ENCODE measurements around the gene HECTD4. TPM values are rescaled to one million over a fixed set of nuclear protein-coding genes. Genes with fewer than 3 reads are reported as not detected.

Gene HECTD4
- total and polyA plus RNA-seq, 2 of the 4 experiments (the other 2 are of a cell fraction): 12.9 to 13.0 TPM

GRCh38 chr12:112161711-112162110, 220.5 kb downstream of the HECTD4 start:
- no peak overlapping the region for H3K4me3 ChIP-seq (ENCODE audit: insufficient read depth, low read depth, low read length)
- no peak overlapping the region for H3K56ac ChIP-seq (ENCODE audit: extremely low read depth, insufficient read depth, low read length)
- H3K4me2 ChIP-seq (ENCODE audit: low read depth, low read length): no peak overlapping the region
- H4K5ac ChIP-seq (ENCODE audit: low read depth, low read length): no peak overlapping the region
- no peaks in the 10 kb centered on the region for H3K27me3 ChIP-seq (ENCODE audit: control insufficient read depth, insufficient read depth, low read length)
- no peak overlapping the region for H3K14ac ChIP-seq (replicated peaks; ENCODE audit: low read depth, low read length)
- H2AK9ac ChIP-seq (replicated peaks; ENCODE audit: low read depth, low read length, poor library complexity): no peak overlapping the region
- no peak overlapping the region for H2BK20ac ChIP-seq (ENCODE audit: low read depth, low read length)
- H3K4me1 ChIP-seq (ENCODE audit: control insufficient read depth, insufficient read depth, low read length): no peaks in the 10 kb centered on the region
- ATAC-seq (ENCODE audit: low read depth) (no peak; the same call in 1 of the 2 replicates), DNase-seq (no peak)
- H3K79me1 ChIP-seq (ENCODE audit: low read depth in 1 of 2, low read length in 2 of 2): no peaks in the 10 kb centered on the region; a peak in 2 of 4 replicates
- no peak overlapping the region for H3K27ac ChIP-seq (ENCODE audit: insufficient read depth, low read length)
- H3K9ac ChIP-seq (ENCODE audit: low read depth, low read length): no peak overlapping the region
- H3K23ac ChIP-seq (ENCODE audit: low read depth, low read length): no peak overlapping the region
- POLR2A ChIA-PET (ENCODE audit: unreplicated experiment): no interaction called here
- peaks cover 49% of the 10 kb centered on the region for H3K36me3 ChIP-seq (ENCODE audit: control insufficient read depth, insufficient read depth, low read length)
- H3K9me1 ChIP-seq (ENCODE audit: insufficient read depth, low read length): no peaks in the 10 kb centered on the region
- H2BK15ac ChIP-seq (ENCODE audit: low read depth, low read length): no peak overlapping the region
- H3K4ac ChIP-seq (ENCODE audit: low read depth, low read length): no peak overlapping the region
- intact Hi-C loops (cut with micrococcal nuclease) (no loop called here), dilution Hi-C loops (cut with HindIII; ENCODE audit: low sequenced_read_pairs, unreplicated experiment) (no loop called here), in situ Hi-C loops (cut with MboI; ENCODE audit: low sequenced_read_pairs) (no loop called here)
- BruUV-seq (replicated peaks): no TSS peak
- H4K8ac ChIP-seq (ENCODE audit: low read depth in 2 of 2, low read length in 2 of 2): no peak overlapping the region
- H2BK5ac ChIP-seq (ENCODE audit: low read depth, low read length, poor library complexity, severe bottlenecking): no peak overlapping the region
- no peaks in the 10 kb centered on the region for H4K20me1 ChIP-seq (ENCODE audit: insufficient read depth, low read length)
- H3K9me3 ChIP-seq (ENCODE audit: control insufficient read depth, insufficient read depth, low read length): peaks cover 6% of the 10 kb centered on the region
- TF ChIP-seq MAFK (IDR thresholded peaks at IDR 0.05; ENCODE audit: low read depth, low read length) (no peak), MAZ (IDR thresholded peaks at IDR 0.05; ENCODE audit: borderline replicate concordance, low read depth, low read length) (no peak), NFE2L2 (IDR thresholded peaks at IDR 0.05; ENCODE audit: low read depth, low read length) (no peak), RAD21 (IDR thresholded peaks at IDR 0.05; ENCODE audit: low read length) (no peak), RFX5 (IDR thresholded peaks at IDR 0.05; ENCODE audit: low read depth, low read length) (no peak), MXI1 (IDR thresholded peaks at IDR 0.05; ENCODE audit: borderline replicate concordance, low read depth, low read length) (no peak), SMC3 (IDR thresholded peaks at IDR 0.05; ENCODE audit: low read depth, low read length) (no peak), CHD1 (IDR thresholded peaks at IDR 0.05; ENCODE audit: low read depth, low read length) (no peak), POLR2A (IDR thresholded peaks at IDR 0.05; ENCODE audit: low read depth, low read length) (no peak), RCOR1 (IDR thresholded peaks at IDR 0.05; ENCODE audit: insufficient replicate concordance, low read length) (no peak), FOS (IDR thresholded peaks at IDR 0.05; ENCODE audit: low read depth, low read length) (no peak), BHLHE40 (IDR thresholded peaks at IDR 0.05; ENCODE audit: low read depth, low read length) (no peak)
- no peak overlapping the region for H2BK120ac ChIP-seq (ENCODE audit: low read depth, low read length)
- no peak overlapping the region for H4K91ac ChIP-seq (ENCODE audit: insufficient read depth, low read depth, low read length)
- WGBS, 2 experiments (ENCODE audit: extremely low coverage in 2 of 2, insufficient read length in 1 of 2): no CpG with 5 or more reads among the region's 9 CpGs
- H3K18ac ChIP-seq (ENCODE audit: low read depth, low read length): no peak overlapping the region
- no peak overlapping the region for H2AFZ ChIP-seq (replicated peaks; ENCODE audit: low read length, poor library complexity)
- H2AK5ac ChIP-seq (ENCODE audit: low read depth, low read length): no peak overlapping the region
- CTCF ChIA-PET: no interaction called here

All from IMR-90 (cell line).